Activated naive CD4-positive, alpha-beta T cell (primary cell): ENCODE data around the gene SPC25.
"Not testable (repeated sequence)": the region's sequence is repeated elsewhere in the genome, so short reads cannot be mapped to it uniquely, and the experiment has no call there.

Source experiments
- DNase-seq, 4 experiments: peaks; one replicate each; lab custom pipeline; 2025; lab: John Stamatoyannopoulos, UW

SPC25 gene

GRCh38 chr2:168903888-168904287, 13.7 kb upstream of the SPC25 start:
- no peak for DNase-seq

DNA sequence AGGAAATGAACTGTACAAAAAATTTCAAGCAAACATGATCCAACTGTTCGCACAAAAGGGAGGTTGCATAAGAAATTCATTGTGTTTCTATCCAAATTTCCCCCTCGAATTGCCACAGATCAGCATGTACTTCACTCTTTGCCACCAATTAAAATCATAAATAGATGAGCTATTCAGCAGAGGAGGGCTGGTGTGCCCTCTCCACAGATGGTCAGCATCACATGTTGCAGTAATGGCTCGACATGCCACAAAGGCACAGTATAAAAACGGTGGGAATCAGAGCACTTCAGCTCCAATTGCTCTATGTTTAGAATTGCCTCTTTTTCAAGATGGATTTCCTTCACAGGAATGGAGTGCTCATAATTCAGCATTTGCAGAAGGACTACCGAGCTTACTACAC, 10.8 kb upstream of the SPC25 start, which contains the start of gene G6PC2:
Gene G6PC2 (plus strand): TSS at position 289 of the 400 bp plus-strand sequence. CDS start 41 bp downstream, at position 330.
- DNase-seq = no peak

DNA sequence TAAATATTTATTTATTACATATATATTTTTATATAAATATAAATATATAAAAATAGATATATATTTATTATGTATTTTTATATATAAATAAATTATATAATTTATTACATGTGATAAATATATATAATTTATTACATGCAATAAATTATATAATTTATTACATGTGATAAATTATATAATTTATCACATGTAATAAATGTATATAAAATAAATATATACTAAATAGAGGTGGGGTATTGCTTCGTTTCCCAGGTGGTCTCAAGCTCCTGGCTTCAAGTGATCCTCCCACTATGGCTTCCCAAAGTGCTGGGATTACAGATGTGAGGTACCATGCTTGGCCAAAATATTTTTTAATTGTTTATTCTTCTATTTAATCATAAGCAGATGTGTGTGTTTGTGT, 7.2 kb upstream of the SPC25 start:
- no peak for DNase-seq

DNA sequence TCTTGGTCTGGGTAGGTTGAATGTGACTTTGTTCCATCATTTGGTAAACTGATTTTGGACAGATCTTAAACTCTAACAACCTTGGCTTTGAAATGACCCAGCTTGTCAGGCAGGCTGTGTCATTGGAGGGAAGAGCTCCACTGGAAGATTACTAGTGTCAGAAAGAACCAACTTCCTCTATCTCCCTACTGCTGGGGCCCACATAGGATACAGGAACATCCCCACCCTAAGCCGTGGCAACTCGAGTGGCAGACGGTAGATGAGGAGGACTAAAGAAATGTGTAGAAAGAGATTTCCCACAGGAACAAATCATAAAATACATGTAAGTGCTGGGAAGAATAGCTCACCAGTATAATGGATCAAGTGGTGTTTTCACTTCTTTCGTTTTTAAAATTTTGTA, 6.6 kb upstream of the SPC25 start:
- DNase-seq = no peak

GRCh38 chr2:168895771-168896170, 5.5 kb upstream of the SPC25 start:
- no peak for DNase-seq

- no peak for DNase-seq
These were observed 4.5 kb upstream of the SPC25 start for GRCh38 chr2:168894720-168895119.

GRCh38 chr2:168894101-168894500, 3.9 kb upstream of the SPC25 start:
- DNase-seq = no peak

DNA sequence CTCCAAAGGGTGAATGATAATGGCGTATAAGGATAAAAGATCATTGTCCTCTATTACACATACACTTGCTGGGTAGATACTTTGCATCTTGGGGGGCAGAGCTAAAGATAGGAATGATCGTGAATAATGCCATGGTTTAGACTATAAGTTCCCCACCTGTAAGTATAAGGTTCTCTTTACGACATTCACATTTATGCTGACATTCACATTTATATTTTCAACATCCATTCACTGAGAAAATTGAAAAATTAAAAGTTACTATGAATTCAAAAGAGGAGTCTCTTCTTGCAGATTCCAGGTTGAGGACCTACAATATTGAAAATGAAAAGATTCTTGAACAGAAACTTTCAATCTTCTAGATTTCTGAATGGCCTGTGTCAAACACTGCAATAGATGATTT, 2.1 kb upstream of the SPC25 start:
- no peak for DNase-seq

DNA sequence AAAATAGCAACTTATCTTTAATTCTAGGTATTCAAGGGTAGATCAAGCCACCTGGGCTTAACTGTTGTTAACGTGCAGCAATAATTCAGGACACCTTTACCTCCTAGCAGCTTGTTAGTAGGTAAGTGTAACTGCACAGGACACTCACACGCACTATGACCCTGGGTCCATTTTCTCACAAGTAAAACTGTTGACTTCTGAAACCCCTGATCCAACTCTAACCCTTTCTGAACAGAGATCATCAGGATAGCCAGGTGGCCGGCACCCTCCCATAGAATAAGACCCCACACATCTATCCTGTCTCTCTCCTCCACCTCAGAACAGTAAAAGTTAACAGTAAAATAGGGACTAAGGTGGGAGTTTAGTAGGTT, 610 bp downstream of the SPC25 start:
- no peak for DNase-seq

DNA sequence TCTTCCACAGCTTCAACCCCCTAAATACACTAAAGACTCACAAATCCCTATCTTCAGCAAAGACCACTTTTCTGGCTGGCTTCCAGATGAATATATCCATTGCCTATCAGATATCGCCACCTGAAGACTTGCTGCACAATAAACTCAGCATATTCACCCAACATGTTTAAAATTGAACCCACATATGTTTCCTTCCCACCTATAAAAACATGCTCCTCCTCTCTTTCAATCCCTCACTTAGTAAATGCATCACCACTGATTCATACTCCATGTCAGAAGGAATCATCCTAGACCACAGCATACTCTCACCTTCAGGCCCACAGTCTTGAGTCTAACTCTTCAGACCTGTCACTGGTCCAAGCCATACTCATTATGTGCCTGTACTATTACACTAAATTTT, 5.3 kb downstream of the SPC25 start:
- no peak for DNase-seq

DNA sequence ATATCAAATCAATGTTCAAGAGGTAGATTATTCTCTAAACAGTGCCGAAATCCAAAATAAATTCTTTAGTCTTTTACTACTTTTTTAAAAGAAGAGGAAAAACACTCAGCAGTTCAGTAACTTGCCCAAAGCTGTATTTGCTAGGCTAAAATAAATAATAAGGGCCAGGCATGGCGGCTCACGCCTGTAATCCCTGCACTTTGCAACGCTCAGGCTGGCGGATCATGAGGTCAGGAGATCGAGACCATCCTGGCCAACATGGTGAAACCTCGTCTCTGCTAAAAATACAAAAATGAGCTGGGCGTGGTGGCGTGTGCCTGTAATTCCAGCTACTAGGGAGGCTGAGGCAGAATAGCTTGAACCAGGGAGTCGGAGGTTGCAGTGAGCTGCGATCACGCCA, 8.1 kb downstream of the SPC25 start:
- not testable (repeated sequence) for DNase-seq

DNA sequence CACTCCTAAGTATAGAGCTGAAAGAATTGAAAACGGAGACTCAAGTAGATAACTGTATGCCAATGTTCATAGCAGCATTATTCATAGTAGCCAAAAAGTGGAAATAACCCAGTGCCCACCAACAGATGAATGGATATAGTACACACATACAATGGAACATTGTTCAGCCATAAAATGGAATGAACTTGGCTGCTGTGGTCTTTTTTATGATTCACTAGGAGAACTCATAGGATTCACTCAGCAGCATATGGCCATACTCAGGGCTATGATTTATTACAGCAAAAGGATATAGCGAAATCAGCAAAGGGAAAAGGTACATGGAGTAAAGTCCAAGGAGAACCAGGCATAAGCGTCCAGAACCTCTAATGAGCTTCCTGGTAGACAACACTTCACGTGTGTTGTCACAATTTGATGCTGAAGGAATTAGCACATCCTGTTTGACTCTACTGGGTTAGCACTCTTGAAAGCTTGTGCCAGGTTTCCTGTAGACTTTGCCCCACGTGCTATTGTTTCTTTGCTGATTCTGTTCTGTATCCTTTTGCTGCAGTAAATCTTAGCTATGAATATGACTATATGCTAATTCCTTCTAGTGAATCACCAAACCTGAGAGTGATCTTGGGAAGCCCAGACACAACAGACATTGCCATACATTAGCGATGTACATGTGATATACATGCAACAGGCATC, 15.7 kb downstream of the SPC25 start:
- no peak for DNase-seq

DNA sequence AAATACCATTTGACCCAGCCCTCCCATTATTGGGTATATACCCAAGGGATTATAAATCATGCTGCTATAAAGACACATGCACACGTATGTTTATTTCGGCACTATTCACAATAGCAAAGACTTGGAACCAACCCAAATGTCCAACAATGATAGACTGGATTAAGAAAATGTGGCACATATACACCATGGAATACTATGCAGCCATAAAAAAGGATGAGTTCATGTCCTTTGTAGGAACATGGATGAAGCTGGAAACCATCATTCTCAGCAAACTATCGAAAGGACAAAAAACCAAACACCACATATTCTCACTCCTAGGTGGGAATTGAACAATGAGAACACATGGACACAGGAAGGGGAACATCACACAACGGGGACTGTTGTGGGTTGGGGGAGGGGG, 19.4 kb downstream of the SPC25 start:
- DNase-seq = not testable (repeated sequence)

DNA sequence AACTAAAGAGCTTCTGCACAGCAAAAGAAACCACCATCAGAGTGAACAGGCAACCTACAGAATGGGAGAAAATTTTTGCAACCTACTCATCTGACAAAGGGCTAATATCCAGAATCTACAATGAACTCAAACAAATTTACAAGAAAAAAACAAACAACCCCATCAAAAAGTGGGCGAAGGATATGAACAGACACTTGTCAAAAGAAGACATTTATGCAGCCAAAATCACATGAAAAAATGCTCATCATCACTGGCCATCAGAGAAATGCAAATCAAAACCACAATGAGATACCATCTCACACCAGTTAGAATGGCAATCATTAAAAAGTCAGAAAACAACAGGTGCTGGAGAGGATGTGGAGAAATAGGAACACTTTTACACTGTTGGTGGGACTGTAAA, 19.9 kb downstream of the SPC25 start:
- not testable (repeated sequence) for DNase-seq

DNA sequence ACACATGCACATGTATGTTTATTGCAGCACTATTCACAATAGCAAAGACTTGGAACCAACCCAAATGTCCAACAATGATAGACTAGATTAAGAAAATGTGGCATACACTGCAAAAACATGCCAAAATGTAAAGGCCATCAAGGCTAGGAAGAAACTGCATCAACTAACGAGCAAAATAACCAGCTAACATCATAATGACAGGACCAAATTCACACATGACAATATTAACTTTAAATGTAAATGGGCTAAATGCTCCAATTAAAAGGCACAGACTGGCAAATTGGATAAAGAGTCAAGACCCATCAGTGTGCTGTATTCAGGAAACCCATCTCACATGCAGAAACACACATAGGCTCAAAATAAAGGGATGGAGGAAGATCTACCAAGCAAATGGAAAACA, 23.1 kb downstream of the SPC25 start:
- DNase-seq = not testable (repeated sequence)

DNA sequence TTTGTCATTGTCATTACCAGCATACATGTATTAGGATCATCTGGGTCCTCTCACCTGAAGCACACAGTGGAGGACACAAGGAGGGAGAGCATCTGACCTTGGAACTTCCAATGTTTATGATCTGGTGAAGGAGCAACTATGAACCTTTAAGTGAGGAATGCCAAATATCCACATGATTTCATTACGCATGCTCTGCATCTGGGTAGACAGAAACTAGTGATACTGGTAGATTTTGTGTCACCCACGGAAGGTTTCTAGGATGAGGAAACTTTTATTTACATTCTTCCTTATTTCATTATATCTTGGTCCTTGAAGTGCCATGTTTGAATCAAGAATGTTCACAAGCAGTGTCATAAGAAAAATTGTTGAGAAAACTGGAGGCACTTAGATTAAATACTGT, 32.1 kb downstream of the SPC25 start:
- DNase-seq = no peak

DNA sequence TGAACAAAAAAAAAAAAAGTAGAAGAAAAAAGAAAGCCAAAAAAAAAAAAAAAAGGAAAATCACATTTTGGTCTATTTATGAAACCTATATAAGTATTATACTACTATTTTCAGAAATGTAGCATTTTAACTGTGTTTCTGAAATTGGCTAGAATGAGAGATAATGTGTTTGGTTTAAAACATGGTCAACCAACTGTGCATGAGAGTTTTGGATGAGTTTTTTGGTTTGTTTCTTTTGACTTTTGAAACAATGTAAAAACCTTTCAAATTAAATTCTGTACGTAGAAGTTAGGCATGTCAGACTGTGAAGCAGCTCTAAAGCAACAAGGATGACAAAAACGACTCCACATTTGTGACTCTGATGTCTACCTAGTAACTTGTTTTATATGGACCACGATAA, 34.6 kb downstream of the SPC25 start:
- DNase-seq = no peak

- no peak for DNase-seq
These were observed 35.6 kb downstream of the SPC25 start for GRCh38 chr2:168854651-168855050.

DNA sequence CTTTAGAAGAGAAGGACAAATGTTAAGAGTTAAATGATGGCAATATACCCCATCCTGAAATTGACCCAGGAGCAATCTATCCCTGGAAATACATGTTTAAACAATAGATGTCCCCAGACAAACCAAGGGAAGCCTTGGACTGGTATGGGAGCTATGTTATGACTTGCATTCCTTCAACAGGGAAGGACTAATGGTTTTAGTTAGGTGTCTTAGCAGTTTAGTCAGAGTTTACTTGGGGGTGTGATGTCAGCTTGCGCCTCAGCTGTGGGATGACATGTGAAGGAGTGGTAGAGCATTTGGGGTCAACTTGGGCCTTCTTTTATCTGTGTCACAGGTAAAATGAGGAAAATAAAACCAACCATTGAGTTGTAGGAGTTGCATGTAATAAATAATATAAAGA, 36.8 kb downstream of the SPC25 start:
- no peak for DNase-seq

DNA sequence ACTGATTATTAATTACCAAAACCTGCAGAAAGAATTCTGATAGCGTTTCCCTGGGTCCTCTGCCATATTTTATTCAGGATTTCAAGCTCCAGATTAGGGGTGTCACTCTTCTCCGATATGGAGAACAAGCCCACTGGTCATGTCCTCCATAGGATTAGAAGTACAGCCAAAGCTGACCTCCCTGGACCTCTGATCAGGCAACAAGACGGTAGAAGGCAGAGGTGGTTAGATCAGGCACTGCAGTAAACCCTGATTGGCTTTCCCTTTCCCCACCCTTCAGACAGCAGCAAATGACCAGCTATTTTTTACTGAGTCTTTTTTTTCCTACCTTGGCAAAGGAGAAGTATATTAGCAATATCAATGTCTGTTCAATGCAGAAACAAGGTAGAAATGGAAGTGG, 37.7 kb downstream of the SPC25 start:
- no peak for DNase-seq

GRCh38 chr2:168851674-168852320, 38.4 kb downstream of the SPC25 start:
- DNase-seq = no peak

GRCh38 chr2:168850846-168851245, 39.4 kb downstream of the SPC25 start:
- no peak for DNase-seq

- no peak for DNase-seq
These were observed 40.6 kb downstream of the SPC25 start for GRCh38 chr2:168849610-168850009.

DNA sequence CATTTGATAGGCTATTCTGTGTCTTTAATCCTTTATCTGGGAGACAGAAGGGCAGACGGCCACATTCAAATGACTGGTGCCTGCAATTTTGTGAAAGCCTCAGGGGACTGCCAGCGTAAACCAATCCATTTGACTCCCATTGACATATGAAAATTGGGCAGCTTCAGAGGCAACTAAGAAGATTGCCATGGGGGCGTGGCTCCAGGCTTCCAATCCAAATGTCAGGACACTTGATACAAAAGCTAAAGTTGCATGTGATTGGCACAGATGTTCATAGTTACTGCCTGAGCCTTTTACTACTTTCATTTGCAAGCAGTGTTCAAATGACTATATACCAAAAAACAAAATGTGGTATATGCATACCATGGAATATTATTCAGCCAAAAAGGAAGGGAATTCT, 42.0 kb downstream of the SPC25 start:
- no peak for DNase-seq
